Ovary (tissue), 3 donors: ENCODE data around the gene TRAF3.

Experiments
- EP300 ChIP-seq: sonication (generic); formaldehyde crosslinking; IDR thresholded peaks from one replicate; pipeline ENCODE4 v1.6.1; 2017; ENCODE audit warnings: antibody characterized with exemption
- POLR2A ChIP-seq: fragments of 450-650 bp; IDR thresholded peaks from one replicate; pipeline ENCODE4 v1.6.1; 2017; ENCODE audit warnings: antibody characterized with exemption, mild to moderate bottlenecking, moderate library complexity
- TF ChIP-seq, protein P1 (sequence below), 3 donors: fragments of 450-650 bp in 2 of 3; fragments of 200-600 bp in 1 of 3; IDR thresholded peaks; one replicate each; pipeline versions ENCODE4 v1.5.1 to v1.8.0; 2016 to 2022; ENCODE audit warnings: antibody characterized with exemption in 3 of 3, mild to moderate bottlenecking in 1 of 3
- donor health status: DM: no; HTN: no; CAD: no.

DNA sequence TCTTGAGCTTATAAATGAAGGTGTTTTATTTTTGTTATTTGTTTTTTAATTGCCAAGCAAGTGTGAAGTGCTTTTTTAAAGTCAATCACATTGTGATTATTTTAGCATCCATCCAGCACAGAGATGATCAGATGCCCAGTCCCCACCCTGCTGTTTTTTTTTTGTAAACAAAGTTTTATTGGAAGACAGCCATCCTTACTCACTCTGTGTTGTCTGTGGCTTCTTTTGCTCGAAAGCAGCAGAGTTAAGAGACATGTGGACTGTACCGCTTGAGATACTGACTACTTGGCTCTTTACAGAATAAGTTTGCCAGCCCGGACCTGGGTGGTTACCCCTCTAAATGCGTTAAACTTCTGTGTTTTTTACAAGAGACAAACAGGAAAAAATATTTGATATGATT, 114.3 kb downstream of the TRAF3 start:
- TF ChIP-seq, protein P1, sequence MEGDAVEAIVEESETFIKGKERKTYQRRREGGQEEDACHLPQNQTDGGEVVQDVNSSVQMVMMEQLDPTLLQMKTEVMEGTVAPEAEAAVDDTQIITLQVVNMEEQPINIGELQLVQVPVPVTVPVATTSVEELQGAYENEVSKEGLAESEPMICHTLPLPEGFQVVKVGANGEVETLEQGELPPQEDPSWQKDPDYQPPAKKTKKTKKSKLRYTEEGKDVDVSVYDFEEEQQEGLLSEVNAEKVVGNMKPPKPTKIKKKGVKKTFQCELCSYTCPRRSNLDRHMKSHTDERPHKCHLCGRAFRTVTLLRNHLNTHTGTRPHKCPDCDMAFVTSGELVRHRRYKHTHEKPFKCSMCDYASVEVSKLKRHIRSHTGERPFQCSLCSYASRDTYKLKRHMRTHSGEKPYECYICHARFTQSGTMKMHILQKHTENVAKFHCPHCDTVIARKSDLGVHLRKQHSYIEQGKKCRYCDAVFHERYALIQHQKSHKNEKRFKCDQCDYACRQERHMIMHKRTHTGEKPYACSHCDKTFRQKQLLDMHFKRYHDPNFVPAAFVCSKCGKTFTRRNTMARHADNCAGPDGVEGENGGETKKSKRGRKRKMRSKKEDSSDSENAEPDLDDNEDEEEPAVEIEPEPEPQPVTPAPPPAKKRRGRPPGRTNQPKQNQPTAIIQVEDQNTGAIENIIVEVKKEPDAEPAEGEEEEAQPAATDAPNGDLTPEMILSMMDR (IDR thresholded peaks at IDR 0.05): no peak
- no peak for TF ChIP-seq POLR2A
- no peak for TF ChIP-seq EP300
